NCI-H146 treated with DMSO at 0.1 percent for 48 hours (cell line): ENCODE data around the gene DGKB.

Experiments
- DNase-seq: peaks from one replicate; lab custom pipeline; 2025; ENCODE audit not compliant: unreplicated experiment; lab: John Stamatoyannopoulos, UW

The DGKB gene

DNA sequence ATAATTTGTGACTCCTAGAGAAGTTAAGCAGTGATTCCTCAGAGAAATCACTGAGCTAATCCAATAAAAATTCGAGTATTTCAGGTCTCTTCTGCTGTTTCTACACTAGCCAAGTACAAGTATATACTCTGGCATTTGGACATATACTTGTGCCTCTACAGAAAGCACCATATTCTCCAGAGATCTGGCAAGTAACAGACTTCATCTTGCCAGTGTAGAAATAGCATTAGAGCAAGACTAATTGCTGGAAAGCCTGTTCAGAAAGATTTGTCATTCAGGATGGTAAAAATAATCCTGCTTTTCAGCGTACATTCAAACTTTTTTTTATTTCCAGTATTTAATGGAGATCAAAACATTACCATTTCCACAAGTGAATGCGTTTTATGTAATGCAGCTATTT lies 502.3 kb downstream of the DGKB start:
- no peak for DNase-seq

DNA sequence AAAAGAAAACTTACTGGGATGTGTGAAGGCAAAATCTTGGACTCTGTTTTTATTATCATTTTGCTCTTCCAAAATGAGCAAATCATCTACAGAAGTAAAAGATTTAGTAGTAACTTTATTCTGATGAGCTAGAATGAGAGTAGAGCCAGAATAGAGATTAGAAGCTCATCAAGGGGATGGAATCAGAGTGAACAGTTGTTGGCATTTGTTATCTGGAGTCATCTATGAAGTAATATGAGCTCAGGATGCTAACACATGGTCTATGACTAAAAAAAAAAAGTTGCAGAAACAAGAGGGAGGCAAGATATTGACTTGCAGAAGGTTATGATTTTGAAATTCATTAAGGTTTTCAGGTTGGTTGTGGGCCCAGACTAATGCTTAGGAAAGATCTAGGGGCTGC lies 504.0 kb downstream of the DGKB start:
- DNase-seq = no peak

DNA sequence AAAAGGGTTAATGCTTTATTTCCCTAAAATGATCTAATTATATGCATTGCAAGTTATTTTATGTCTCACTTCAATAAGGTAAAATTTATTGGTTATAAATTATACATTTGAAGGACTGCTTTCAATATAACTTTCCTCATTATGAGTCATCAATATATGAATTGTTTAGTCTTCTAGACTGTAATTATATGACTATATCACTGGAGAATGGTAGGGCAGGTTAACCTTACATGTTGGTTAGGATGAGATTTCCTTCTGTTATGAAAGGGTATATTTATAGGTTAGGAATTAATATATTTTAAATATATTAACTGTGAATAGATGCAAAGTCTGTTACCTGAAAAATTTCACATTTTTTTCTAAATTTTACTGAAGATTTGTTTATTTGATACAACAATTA lies 506.7 kb downstream of the DGKB start:
- DNase-seq = no peak

DNA sequence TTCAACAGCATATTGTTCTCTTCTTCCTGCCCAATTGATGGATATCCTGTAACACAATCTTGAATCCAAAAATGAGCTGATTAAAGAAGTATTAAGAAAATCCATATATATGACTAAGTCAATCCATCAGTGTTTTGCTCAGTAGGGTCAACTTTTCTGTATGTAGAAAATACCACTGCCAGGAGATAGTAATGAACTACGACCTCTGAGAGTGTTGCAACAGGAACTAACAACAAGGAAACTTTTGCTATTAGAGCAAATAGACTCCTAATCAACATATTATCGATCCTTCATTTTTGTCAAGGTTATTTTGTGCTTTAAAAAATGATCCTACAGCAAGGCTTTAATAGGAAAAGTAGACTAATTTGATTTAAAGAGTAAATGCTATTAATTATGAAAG lies 507.8 kb downstream of the DGKB start:
- DNase-seq = no peak

DNA sequence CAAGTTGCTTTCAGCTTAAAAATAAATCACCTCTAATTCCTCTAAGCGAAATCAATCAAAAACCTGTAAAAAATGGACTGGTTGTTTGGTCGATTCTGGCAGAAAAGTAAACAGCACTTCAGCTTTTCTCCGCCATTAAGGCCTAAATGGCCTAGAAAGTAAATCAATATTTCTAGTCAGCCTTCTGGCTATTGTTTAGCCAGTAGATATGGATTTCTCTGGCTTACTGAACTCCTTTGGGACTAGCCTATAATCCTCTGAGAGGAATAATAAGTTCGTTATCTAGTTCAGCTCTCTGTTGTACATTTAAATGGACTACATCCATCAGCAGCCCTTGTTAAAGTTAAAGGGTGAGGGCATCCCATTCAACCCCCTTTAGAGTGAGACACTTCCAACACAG lies 513.0 kb downstream of the DGKB start:
- DNase-seq = peak; percentile 95

DNA sequence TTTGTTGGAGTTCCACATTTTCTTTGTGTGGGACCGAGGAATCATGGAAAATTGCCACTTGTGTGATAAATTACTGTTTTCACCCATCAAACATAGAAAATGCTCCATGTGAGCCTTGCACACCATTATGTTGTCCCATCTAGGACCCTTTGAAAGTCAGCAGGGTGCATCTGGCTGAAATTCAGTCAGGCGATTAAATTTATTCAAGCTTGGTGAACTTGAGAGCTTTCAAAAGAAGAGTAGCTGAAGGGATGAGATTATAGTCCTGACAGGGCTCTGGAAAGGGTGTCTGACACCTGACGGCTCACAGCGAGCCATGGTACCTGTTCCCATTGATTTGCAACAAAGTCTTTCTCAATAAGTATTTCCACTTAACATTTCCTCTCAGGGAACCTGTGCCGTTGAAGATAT lies 513.4 kb downstream of the DGKB start:
- DNase-seq = peak; percentile 95

DNA sequence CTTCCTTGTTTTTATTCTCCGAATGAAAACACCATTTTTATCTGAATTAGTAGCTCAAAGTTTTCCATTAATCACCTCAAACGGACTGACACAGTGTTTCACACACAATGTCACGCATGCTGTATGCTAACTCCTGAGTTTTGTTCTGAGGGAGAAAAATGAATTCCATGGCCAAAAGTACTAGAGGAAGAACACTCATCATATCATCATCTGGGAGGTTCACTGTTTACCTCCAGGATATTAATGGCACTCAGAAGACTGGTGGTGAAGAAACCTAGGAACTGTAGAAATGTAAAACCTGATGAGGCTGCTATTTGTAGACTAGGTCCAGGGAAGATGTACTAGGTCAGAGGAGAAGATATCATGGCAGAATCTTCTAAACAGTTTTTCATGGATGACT lies 517.5 kb downstream of the DGKB start:
- no peak for DNase-seq

DNA sequence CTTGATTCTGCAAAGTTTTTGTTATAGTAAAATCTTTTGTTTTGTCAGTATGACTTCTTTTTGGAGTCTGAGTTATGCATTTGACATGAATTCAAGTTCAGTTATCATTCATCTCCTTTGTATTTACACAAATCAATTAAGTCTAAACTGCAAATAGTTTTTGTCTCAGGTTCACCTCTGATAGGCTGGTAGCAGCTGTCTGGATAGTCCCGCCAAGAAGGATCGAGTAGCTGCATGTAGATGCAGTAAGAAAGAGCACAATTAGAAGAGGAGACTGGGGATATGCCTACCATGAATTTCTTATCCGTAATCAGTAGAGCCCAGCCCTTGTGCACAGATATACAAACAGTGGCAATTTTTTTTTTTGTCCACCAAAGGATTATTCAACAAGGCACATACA lies 520.6 kb downstream of the DGKB start:
- DNase-seq = no peak

DNA sequence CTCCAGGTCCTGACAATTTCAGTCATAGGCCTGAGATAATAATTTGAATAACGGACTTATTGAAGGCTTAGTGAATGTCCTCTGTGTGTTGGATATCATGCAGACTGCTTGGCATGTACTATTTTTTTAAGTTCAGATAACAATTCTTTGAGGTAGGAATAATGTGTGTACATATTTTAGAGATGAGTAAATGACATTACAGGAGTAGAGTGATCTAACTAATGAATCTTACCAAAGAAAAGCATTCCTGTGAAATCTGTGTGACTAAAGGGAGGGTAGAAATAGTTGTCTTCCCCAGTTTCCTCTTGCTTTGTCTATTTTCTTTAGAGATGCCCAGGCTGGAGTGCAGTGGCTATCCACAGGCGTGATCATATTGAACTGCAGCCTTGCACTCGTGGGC lies 521.2 kb downstream of the DGKB start:
- DNase-seq = no peak

DNA sequence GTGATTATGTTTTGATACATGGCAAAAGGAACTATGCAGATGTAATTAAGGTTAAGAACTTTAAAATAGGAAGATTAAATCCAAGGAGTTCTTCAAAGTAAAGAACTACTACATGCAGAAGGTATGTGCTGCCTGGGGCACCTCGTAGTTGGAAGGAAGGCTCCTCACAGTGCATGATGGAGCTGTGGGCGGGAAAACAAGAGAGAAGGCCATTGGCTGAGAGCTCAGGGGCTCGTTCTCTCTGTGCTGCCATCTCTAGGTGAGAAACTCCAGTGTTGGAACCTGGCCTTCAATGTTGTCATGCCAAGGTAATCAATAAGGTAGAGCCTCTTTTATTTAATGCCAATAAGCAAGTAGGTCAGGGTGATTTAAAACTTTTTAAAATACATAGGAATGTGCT lies 521.7 kb downstream of the DGKB start:
- no peak for DNase-seq

DNA sequence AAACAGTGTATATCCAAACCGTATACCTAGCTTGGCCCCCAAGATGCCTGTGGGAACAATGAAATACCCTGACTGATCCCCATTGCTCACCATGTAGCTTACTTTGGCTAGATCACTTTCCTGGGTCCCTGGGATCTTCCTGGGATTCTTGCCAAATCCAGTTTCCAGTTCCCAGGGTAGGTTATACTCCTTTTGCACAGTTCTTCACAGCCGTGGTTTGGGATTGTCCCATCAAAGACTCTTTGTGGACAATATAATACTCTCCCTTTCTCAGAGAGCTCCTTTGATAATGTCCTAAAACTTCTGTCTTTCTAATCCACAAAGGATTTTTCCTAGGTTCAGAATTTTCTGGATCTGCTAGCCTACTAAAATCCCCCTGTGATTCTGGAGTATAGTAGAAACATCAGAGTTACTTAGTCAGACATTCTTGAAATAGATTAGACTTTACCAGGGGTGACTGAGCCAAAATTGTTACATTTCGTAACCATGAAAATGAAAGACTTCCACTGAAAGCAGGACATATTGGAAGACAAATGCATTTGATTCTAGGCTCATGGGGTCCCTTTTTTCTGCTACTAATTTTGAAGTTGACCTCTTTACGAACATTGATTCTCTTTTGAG lies 524.8 kb downstream of the DGKB start:
- no peak for DNase-seq

DNA sequence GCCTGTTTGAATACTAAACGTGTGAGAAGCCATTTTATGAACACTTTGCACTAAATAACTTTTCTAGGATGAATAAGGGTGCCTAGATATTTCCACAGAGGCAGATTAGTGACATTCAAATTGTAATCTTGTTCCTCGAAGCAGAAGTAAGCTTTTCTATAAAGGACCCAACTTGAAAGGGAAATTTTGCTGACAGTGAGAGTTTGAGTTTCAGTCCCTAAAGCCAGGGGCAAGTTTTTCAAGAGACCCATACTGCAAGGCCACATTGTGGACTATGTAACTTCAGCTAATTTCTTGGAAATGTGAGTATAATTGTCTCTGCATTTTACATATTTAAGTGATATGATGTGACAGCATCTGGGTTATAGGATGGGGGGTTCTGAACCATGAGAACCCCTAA lies 525.8 kb downstream of the DGKB start:
- DNase-seq = no peak

DNA sequence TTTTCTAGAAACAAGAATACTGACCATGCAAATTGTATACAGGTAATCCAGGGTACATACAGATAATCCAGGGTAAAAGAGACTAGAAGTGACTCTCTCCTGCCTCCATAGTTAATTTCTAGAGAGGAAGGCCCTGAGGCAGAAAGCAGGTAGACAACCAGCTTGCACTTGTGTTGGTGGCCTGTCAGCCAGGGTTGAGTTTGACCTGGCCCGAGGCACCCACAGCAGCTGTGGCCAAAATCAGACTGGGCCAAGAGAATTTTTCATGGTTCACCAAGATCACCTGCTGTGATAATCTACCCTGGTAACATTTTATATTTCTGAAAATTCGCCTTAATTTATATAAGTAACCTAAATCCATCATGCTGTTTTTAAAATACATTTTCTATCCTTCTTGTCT lies 526.6 kb downstream of the DGKB start:
- no peak for DNase-seq

DNA sequence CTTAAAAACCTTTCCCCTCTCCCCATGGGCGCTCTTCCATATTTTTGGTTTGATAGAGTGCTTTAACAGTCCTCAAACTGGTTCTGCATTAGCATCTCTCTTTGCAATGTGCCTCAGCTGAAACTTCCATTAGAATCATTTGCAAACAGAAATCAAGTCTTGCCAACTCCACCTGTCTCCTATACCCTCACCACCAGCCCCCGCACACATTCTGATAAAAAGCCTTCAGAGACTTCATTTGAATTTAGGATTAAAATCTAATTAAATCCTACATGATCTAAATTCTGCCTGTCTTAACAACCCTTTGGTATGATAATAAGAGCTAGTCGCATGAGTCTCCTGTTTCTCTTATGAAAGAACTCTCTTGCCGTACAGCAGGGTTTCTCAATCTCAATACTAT lies 528.2 kb downstream of the DGKB start:
- DNase-seq = no peak

DNA sequence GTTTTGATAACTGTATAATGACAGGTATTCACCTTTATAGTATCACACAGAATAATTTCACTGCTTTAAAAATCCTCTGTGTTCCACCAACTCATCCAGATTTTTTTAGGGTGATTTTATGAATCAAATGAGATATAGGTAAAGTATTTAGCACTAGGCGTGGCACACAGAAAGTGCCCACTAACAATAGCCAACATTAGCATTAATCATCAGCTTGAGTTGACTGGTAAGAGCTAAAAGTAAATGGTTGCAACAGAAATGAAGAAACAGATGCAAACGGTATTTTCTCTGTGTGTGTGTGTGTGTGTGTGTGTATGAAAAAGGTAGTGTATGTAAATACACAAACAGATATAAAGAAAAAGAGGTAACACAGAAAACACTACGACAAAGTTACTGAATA lies 534.3 kb downstream of the DGKB start:
- DNase-seq = no peak

DNA sequence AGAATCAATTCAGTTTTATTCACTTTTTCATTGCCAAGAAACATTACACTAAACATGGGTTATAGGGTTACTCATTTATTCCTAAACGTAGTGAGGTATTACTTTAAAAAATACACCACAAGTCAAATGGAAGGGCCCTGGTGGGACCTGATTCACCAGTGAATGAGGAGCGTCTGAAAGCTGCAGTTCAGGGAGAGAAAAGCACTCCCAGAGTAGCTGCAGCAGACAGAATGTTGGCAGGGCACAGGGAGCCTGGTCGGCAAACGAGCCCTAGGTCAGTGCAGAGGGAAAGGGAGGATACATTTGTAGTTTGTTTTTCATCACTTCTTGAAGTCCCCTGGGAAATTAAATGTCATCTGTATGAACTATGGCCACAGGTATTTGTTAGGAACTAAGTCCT lies 551.4 kb downstream of the DGKB start:
- DNase-seq = no peak

DNA sequence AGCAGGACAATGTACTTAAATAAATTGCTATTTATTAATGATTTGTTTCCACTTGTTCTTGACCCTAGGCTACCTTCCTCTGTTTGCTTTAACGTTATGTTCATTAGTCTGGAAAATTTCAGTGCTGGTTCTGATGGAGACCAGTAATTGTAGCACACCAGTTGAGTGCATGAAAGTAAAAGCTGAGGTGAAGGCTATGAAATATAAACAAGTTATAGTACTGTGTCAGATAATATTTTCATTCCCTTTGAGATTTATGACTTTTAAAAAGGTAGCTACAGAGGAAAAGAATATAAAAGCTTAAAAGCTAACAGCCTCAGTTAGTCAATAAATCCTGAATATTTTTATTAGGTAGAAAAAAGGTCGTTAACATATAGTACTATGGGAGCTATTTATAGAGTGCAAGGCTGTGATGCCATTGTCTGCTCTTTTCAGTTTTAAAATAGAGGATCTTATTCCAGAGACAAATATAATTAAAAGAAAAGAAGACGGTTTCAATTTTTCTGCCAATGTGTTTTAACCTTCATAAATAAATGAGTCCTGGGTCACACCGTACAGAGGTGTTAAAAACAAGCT lies 561.3 kb downstream of the DGKB start:
- peak; percentile 58 for DNase-seq

DNA sequence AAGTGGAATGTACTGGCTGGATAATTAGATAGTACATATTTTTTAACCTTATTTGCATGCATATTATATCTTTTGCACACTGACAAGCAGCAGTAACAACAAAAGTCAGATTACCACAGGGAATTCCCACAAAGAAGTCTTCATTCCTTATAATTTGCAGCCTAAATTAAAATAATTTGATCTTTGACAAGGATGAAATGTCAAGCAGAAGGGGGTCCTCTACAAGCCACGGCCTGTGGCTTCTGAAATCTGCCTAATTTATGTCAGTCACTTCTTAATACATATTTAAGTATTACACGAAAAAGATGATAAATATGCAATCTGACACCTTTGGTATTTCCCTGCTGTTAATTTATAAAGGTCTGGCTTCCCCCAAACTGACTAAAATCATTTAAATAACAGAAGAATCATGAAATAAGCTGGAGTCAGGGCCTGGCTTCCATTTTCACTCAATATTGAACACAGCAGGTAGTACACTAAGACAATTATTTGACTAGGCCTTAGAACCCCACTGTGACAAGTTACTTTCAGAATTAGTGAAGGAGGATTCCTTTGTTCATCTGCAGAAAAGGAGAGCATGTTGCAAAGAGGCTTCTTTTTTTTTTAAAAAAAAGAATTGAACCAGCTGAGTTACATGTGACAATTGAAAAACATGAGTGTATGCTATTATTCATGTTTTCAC lies 562.0 kb downstream of the DGKB start:
- DNase-seq = peak; percentile 84

DNA sequence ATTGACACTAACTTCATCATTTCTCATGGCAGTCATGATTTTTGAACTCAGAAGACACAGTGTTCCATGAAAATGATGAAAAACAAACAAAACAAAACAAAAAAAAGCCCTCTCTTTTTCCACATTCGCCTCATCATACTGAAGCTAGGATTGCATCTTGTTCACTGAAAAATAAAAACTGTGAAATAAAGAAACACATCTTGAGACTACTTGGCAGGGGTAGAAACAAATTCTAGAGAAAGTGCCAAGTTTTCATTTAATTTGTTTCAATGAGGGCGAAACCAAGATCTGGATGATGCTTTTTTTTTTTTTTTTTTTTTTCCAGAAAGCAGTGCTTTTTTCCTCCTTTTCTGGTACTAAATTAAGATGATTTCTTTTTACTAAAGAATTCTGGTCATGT lies 562.7 kb downstream of the DGKB start:
- DNase-seq = no peak

DNA sequence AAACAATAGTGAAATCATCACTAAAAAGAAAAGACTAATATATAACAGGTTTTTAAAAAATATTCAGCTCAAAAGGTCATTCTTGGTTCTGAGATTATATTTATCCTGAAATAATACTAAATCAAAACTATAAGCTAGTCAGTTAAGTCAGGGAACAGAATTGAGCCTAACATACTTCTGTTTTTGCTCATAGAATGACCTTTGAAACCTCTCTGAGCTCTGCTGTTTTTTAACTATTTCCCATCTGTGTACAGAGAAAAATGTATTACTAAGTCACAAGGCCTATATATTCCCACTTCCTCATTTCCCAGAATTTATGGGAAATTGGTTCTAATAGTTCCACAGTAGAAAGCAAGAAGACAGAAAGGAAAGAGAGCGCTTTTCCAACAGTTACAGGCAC lies 566.3 kb downstream of the DGKB start:
- DNase-seq = no peak

DNA sequence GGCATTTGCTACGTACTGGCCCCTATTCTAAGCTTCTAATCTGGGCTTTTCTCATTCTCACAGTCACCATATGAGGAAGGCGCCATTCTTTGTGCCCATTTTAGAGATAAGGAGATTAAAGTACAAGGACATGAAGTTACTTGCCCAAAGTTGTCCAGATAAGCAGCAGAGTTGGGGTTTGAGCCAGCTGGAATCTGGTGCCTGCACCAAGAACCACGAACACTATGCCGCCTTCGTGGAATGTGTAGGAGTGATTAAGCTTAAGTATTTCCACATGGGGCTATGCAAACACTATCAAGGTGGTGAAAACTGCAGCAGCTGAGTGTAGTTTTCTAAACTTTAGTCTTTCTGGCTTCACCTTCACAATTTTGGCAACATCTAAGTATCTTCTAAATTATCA lies 570.4 kb downstream of the DGKB start:
- no peak for DNase-seq

DNA sequence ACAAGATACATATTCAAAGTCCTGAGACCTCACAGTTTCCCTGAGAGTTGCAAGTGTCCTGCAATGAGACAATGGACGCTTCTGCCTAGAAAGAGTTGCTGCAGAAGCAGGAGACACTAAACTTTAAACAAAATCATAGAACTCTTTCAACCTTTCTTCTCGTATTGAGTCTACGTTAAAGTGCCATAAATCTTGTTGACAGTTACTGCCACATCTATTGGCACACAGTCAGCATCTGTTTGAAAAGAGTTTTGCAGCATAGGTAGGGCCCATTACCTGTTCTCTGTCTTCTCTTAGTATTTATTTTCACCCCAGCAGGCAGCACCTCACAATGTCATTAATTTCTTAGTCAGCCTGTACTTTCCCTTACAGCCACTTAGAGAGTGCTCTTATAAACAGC lies 577.8 kb downstream of the DGKB start:
- DNase-seq = no peak

DNA sequence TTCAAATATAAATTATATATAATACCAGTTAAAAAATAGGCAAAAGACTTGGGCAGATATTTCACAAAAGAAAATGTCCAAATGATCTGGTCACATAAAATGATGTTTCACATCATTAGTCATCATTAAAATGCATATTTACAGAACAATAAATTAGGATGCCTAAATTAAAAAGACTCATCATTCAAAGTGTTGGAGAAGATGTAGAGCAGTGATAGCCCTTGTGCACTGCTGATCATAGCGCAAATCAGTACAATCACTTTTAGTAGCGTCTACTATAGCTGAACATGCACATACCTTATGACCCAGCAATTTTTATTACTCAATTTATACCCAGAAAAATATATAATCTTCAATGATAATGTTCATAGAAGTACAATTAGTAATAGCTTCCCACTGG lies 579.8 kb downstream of the DGKB start:
- no peak for DNase-seq
